ENCODE results near the gene FLAD1.

FLAD1 gene

GRCh38 chr1:154990276-154990675 is 7.1 kb downstream of the FLAD1 start:
- Histone ChIP-seq H2AFZ (ENCODE audit: low read length) (no peak overlapping the region), H4K20me1 (ENCODE audit: insufficient read depth, low read length, poor library complexity, severe bottlenecking) (peaks cover 2% of the 10 kb centered on the region), H3K36me3 (ENCODE audit: insufficient read depth, low read length) (no peaks in the 10 kb centered on the region), H3F3A (ENCODE audit: low read depth) (no peaks in the 10 kb centered on the region), H3K4me3 (ENCODE audit: low read length, poor library complexity, severe bottlenecking) (no peak overlapping the region), H3K9ac (ENCODE audit: low read depth, low read length, poor library complexity, severe bottlenecking) (no peak overlapping the region), H3K4me1 (ENCODE audit: insufficient read depth, low read length, poor library complexity, severe bottlenecking) (peaks cover 14% of the 10 kb centered on the region), H3K27me3 (ENCODE audit: insufficient read depth, low read length, poor library complexity, severe bottlenecking) (no peaks in the 10 kb centered on the region), H3K9me3 (ENCODE audit: insufficient read depth, low read depth, low read length) (no peaks in the 10 kb centered on the region), H3K4me2 (ENCODE audit: low read depth, low read length, poor library complexity, severe bottlenecking) (no peak overlapping the region), H3K79me2 (ENCODE audit: insufficient read depth, low read length) (peaks cover 18% of the 10 kb centered on the region; the same call in 1 of the 2 replicates), H3K9me2 (replicated peaks; ENCODE audit: low read depth, low read length) (no peaks in the 10 kb centered on the region)
- no peak for TF ChIP-seq CTCF (conservative IDR thresholded peaks at IDR 0.05; ENCODE audit: low read length)
- no peak for TF ChIP-seq EZH2phosphoT487 (IDR thresholded peaks at IDR 0.05; ENCODE audit: borderline replicate concordance)

- Histone ChIP-seq H3F3A (ENCODE audit: low read depth) (0 out of 2 replicates have a peak, but pooled peaks cover 7% of the 10 kb centered on the region), H3K36me3 (ENCODE audit: insufficient read depth, low read length) (no peaks in the 10 kb centered on the region), H3K4me2 (ENCODE audit: low read depth, low read length, poor library complexity, severe bottlenecking) (no peak overlapping the region), H2AFZ (ENCODE audit: low read length) (no peak overlapping the region), H3K79me2 (ENCODE audit: insufficient read depth, low read length) (no peaks in the 10 kb centered on the region), H3K4me1 (ENCODE audit: insufficient read depth, low read length, poor library complexity, severe bottlenecking) (peaks cover 23% of the 10 kb centered on the region), H3K9me2 (replicated peaks; ENCODE audit: low read depth, low read length) (no peaks in the 10 kb centered on the region), H3K9ac (ENCODE audit: low read depth, low read length, poor library complexity, severe bottlenecking) (no peak overlapping the region), H3K27me3 (ENCODE audit: insufficient read depth, low read length, poor library complexity, severe bottlenecking) (no peaks in the 10 kb centered on the region), H4K20me1 (ENCODE audit: insufficient read depth, low read length, poor library complexity, severe bottlenecking) (no peaks in the 10 kb centered on the region), H3K4me3 (ENCODE audit: low read length, poor library complexity, severe bottlenecking) (no peak overlapping the region), H3K9me3 (ENCODE audit: insufficient read depth, low read depth, low read length) (no peaks in the 10 kb centered on the region)
- TF ChIP-seq CTCF (conservative IDR thresholded peaks at IDR 0.05; ENCODE audit: low read length) (peak; percentile 53), EZH2phosphoT487 (IDR thresholded peaks at IDR 0.05; ENCODE audit: borderline replicate concordance) (no peak)
Observed at GRCh38 chr1:154992721-154993571, 9.8 kb downstream of the FLAD1 start.

- H3K4me2 ChIP-seq (ENCODE audit: low read depth, low read length, poor library complexity, severe bottlenecking), result no peak within 1 kb of the TSS
- H2AFZ ChIP-seq (ENCODE audit: low read length), result no peak within 1 kb of the TSS
- peaks cover 25% of the 10 kb centered on the region for H3K4me1 ChIP-seq (ENCODE audit: insufficient read depth, low read length, poor library complexity, severe bottlenecking)
- H3K9me2 ChIP-seq (replicated peaks; ENCODE audit: low read depth, low read length), result no peaks in the 10 kb centered on the region
- TF ChIP-seq CTCF (conservative IDR thresholded peaks at IDR 0.05; ENCODE audit: low read length) (no peak), EZH2phosphoT487 (IDR thresholded peaks at IDR 0.05; ENCODE audit: borderline replicate concordance) (no peak)
- no peak within 1 kb of the TSS for H3K9ac ChIP-seq (ENCODE audit: low read depth, low read length, poor library complexity, severe bottlenecking)
- H3K27me3 ChIP-seq (ENCODE audit: insufficient read depth, low read length, poor library complexity, severe bottlenecking), result no peaks in the 10 kb centered on the region
- H3K4me3 ChIP-seq (ENCODE audit: low read length, poor library complexity, severe bottlenecking), result no peak within 1 kb of the TSS
- H4K20me1 ChIP-seq (ENCODE audit: insufficient read depth, low read length, poor library complexity, severe bottlenecking), result no peaks in the 10 kb centered on the region
- H3K9me3 ChIP-seq (ENCODE audit: insufficient read depth, low read depth, low read length), result no peaks in the 10 kb centered on the region
- H3F3A ChIP-seq (ENCODE audit: low read depth), result 0 out of 2 replicates have a peak, but pooled peaks cover 7% of the 10 kb centered on the region
- H3K36me3 ChIP-seq (ENCODE audit: insufficient read depth, low read length), result no peaks in the 10 kb centered on the region
- H3K79me2 ChIP-seq (ENCODE audit: insufficient read depth, low read length), result no peaks in the 10 kb centered on the region
Observed at GRCh38 chr1:154993572-154994268, 10.6 kb downstream of the FLAD1 start, which contains the start of gene LENEP. LENEP (plus strand) TSS chr1:154993586; CDS start chr1:154993608, 22 bp downstream.
